ENCODE results near the gene PPIAL4G.
"Not testable (repeated sequence)": the region's sequence is repeated elsewhere in the genome, so short reads cannot be mapped to it uniquely, and the experiment has no call there.

The PPIAL4G gene

DNA sequence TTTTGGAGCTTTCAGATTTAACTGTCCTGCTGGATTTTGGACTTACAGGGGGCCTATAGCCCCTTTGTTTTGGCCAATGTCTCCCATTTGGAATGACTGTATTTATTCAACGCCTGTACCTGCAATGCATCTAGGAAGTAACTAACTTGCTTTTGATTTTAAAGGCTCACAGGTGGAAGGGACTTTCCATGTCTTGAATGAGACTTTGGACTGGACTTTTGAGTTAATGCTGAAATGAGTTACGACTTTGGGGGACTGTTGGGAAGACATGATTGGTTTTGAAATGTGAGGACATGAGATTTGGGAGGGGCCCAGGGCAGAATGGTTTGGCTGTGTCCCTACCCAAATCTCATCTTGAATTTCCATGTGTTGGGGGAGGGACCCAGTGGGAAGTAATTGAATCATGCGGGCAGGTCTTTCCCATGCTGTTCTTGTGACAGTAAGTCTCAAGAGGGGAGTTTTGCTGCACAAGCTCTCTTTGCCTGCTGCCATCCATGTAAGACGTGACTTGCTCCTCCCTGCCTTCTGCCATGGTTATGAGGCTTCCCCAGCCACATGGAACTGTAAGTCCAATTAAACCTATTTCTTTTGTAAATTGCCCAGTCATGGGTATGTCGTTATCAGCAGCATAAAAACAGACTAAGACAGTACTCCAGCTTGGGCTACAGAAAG is 43.3 kb downstream of the PPIAL4G start:
- H3K4me3 ChIP-seq (ENCODE audit: low read depth, low read length); in situ Hi-C loops (cut with HindIII; ENCODE audit: low sequenced_read_pairs); DNase-seq (ENCODE audit: low read depth, low spot score): not testable (repeated sequence)

- no peak for TF ChIP-seq CTCF (IDR thresholded peaks at IDR 0.05; ENCODE audit: low read depth, low read length)
- H3K4me3 ChIP-seq (ENCODE audit: low read depth, low read length) = no peak overlapping the region
- DNase-seq (ENCODE audit: low read depth, low spot score) = no peak
- in situ Hi-C loops (cut with HindIII; ENCODE audit: low sequenced_read_pairs) = no loop called here
These were observed 47.7 kb downstream of the PPIAL4G start for GRCh38 chr1:148435406-148435805.

- no peak for TF ChIP-seq CTCF (IDR thresholded peaks at IDR 0.05; ENCODE audit: low read depth, low read length)
- in situ Hi-C loops (cut with HindIII; ENCODE audit: low sequenced_read_pairs) = no loop called here
- no peak overlapping the region for H3K4me3 ChIP-seq (ENCODE audit: low read depth, low read length)
- DNase-seq (ENCODE audit: low read depth, low spot score) = no peak
These were observed 48.3 kb downstream of the PPIAL4G start for GRCh38 chr1:148434832-148435231.

DNA sequence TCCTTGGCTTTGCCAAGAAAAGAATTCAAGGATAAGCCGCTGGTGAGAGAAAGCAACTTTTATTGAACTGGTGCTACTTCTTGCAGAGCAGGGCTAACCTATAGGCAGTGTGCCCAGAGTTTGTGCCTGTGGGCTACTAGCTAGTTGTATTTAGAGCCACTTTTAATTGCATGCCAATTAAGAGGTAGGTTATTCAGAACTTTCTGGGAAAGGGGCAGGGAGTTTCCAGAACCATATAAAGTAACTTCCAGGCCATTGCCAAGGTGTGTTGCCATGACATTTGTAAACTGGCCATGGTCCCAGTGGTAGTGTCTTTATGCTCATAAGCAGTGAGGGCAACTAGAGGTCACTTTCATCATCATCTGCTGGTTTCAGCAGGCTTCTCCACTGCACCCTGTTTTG is 50.2 kb downstream of the PPIAL4G start:
- in situ Hi-C loops (cut with HindIII; ENCODE audit: low sequenced_read_pairs); H3K4me3 ChIP-seq (ENCODE audit: low read depth, low read length): not testable (repeated sequence)
- DNase-seq (ENCODE audit: low read depth, low spot score) = peak; percentile 34
